ENCODE measurements around the gene MAD1L1. TPM values are rescaled to one million over a fixed set of nuclear protein-coding genes. Genes with fewer than 3 reads are reported as not detected.

Gene MAD1L1
- total RNA-seq, 3 donors from 2014 or later, result 25.3 to 31.2 (median 26.2) TPM

DNA sequence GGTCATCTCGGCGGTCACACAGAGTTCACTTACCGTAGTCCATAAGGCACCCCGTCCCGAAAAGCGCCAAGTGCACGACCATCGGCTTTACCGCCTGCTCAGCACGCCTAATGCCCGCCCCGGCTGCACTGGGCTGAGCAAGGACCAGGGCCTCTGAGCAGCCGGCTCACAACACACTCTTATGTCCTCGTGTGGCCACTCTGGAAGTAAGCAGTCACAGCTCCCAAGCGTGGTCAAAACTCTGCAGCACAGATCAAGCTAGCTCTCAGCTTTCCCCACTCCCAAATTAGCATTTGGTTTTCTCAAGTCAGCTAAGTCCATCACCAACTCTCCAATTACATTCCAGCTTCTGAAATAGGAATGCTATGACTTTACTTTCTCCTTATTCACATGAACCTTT, 57.7 kb downstream of the MAD1L1 start:
- TF ChIP-seq, protein P1, sequence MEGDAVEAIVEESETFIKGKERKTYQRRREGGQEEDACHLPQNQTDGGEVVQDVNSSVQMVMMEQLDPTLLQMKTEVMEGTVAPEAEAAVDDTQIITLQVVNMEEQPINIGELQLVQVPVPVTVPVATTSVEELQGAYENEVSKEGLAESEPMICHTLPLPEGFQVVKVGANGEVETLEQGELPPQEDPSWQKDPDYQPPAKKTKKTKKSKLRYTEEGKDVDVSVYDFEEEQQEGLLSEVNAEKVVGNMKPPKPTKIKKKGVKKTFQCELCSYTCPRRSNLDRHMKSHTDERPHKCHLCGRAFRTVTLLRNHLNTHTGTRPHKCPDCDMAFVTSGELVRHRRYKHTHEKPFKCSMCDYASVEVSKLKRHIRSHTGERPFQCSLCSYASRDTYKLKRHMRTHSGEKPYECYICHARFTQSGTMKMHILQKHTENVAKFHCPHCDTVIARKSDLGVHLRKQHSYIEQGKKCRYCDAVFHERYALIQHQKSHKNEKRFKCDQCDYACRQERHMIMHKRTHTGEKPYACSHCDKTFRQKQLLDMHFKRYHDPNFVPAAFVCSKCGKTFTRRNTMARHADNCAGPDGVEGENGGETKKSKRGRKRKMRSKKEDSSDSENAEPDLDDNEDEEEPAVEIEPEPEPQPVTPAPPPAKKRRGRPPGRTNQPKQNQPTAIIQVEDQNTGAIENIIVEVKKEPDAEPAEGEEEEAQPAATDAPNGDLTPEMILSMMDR (IDR thresholded peaks at IDR 0.05), result no peak
- Histone ChIP-seq H3K9me3 (no peaks in the 10 kb centered on the region), H3K4me1 (ENCODE audit: low read depth) (peaks cover 4% of the 10 kb centered on the region), H3K36me3 (ENCODE audit: low read depth) (no peaks in the 10 kb centered on the region), H3K4me3 (no peak overlapping the region)
- ATAC-seq (no peak), DNase-seq (no peak)
- intact Hi-C loops (cut with DNase I, micrococcal nuclease), result no loop called here

GRCh38 chr7:2173189-2173827, 59.4 kb downstream of the MAD1L1 start:
- H3K9me3 ChIP-seq, result no peaks in the 10 kb centered on the region
- TF ChIP-seq, protein P1 (IDR thresholded peaks at IDR 0.05), result no peak
- no peaks in the 10 kb centered on the region for H3K36me3 ChIP-seq (ENCODE audit: low read depth)
- peaks cover 4% of the 10 kb centered on the region for H3K4me1 ChIP-seq (ENCODE audit: low read depth)
- DNase-seq (no peak), ATAC-seq (peak; percentile 26)
- intact Hi-C loops (cut with DNase I, micrococcal nuclease), result no loop called here
- H3K4me3 ChIP-seq, result no peak overlapping the region

DNA sequence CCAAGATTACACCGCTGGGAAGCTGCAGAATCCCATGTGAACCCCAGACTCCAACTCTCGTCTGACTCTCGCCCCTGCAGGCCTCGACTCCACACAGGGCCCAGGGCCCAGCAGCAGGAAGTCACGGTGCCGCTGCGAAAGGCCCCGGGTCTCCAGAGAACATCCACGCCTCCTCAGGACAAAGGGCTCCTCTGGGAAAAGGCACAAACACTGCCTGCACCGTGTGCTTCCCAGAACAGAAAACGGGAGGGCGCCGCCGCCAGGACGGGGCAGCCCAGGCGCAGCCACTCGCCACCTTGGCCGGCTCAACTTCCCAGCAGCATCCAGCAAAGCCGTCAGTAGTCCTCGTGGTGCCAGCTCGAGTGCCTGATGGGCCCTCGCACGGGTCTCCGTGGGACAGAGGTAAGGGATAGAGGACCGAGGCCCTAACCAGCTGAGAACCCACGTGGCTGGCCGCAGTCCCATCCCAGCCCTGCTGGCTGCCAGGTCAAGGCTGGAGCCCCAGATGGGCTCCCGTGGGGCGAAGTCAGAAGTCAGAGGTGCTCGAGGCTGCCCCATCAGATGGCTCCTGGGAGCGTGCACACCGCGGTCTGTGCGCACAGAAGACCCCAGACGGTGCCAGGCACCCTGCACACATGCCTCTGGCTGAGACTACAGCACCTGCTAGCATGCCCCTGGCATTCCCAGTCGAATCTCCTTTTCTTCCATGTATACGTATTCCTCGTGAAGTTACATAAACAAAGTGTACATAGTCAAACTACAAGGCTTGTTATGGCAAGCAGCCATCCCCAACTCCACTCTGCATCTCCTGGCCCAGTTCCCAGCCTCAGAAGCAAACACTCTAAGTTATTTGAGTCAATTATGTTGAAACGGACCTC, 60.2 kb downstream of the MAD1L1 start:
- Histone ChIP-seq H3K36me3 (ENCODE audit: low read depth) (no peaks in the 10 kb centered on the region), H3K4me1 (ENCODE audit: low read depth) (peaks cover 4% of the 10 kb centered on the region), H3K9me3 (no peaks in the 10 kb centered on the region), H3K4me3 (no peak overlapping the region)
- TF ChIP-seq, protein P1 (IDR thresholded peaks at IDR 0.05), result no peak
- ATAC-seq, result peak; percentile 73
- DNase-seq, result peak in 2 of 3 donors; percentile 56 to 74
- intact Hi-C loops (cut with DNase I, micrococcal nuclease), result no loop called here

DNA sequence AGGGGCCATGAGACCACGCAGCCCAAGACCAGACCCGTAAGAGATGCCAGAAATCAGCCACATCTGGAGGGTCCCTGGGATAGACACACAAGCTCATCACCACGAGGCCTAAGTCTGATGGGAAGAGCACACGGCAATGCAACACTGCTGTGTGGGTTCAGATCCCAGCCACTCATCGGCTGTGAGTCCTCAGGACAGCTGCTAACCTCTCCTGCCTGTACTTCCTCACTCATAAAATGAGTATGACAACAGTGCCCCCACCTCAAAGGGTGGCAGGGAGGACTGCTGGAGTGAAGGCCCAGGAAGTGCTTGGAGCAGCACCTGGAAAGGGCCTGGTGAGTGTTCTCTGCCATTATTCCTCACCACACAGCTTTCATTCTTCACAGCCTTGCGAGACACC, 60.9 kb downstream of the MAD1L1 start:
- intact Hi-C loops (cut with DNase I, micrococcal nuclease), result no loop called here
- Histone ChIP-seq H3K4me3 (no peak overlapping the region), H3K36me3 (ENCODE audit: low read depth) (no peaks in the 10 kb centered on the region), H3K9me3 (no peaks in the 10 kb centered on the region), H3K4me1 (ENCODE audit: low read depth) (peaks cover 4% of the 10 kb centered on the region)
- TF ChIP-seq, protein P1 (IDR thresholded peaks at IDR 0.05), result no peak
- ATAC-seq (peak; percentile 14), DNase-seq (no peak)

DNA sequence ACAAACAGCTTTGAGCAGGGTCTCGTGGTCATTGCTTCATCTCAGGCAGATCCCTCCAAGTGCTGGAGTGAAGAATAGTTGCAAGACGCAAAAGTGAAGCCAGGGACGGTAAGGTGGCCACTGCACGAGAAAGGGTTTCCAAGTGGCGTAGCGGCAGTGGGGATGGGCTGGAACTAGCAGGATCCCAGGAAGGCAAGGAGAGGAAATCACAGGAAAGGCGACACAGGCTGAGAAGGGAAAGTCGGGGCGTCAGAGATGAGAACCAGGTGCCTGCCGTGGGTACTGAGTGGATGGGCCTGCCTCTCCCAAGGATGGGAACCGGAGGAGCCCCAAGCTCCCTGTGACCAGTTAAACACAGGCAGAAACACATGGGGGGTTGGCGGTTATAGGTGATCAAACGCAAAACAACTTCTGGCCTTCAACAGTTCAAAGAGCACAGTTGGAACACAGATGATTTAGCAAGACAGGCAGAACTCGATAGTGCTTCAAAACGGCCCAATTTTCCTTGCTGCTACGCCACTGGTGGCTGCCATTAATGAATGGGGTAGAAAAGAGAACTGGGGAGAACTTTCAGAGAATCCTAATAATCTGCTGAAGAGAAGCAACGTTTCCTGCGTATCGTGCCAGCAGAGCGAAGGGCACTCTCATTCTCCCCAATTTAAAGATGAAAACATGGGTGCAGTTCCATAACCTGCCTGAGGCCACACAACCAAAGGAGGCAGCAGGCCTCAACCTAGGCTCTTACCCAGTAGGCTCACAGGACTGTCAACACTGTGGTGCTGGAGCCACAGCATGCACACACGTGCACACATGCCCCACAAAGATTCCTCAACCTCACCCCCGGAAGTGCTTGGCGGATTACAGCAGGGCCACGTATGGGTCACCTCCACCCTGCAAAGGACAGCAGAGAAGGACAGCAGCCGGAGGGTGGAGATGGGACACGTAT, 61.9 kb downstream of the MAD1L1 start:
- H3K36me3 ChIP-seq (ENCODE audit: low read depth), result no peaks in the 10 kb centered on the region
- ATAC-seq (no peak), DNase-seq (no peak)
- TF ChIP-seq, protein P1 (IDR thresholded peaks at IDR 0.05), result no peak
- H3K9me3 ChIP-seq, result no peaks in the 10 kb centered on the region
- H3K4me3 ChIP-seq, result no peak overlapping the region
- peaks cover 4% of the 10 kb centered on the region for H3K4me1 ChIP-seq (ENCODE audit: low read depth)
- intact Hi-C loops (cut with DNase I, micrococcal nuclease), result no loop called here
